GM23248 (cell line): Measurements from ENCODE around the gene PCSK2. TPM values are rescaled to one million over a fixed set of nuclear protein-coding genes. Genes with fewer than 3 reads are reported as not detected.

Experiments
- DNase-seq: peaks from one replicate; pipeline ENCODE4 v3.0.0-alpha.2; 2015
- H2AFZ ChIP-seq: fragments of 200-600 bp; sonication (generic); 2 replicates; pipeline ENCODE4 v1.6.1; 2016; ENCODE audit warnings: antibody characterized with exemption
- H3F3A ChIP-seq: fragments of 200-600 bp; sonication (generic); 2 replicates; pipeline ENCODE4 v1.6.1; 2016; ENCODE audit warnings: mild to moderate bottlenecking, antibody characterized with exemption, mixed run types; ENCODE audit not compliant: insufficient read depth
- H3K27ac ChIP-seq: fragments of 200-600 bp; sonication (generic); 2 replicates; pipeline ENCODE4 v1.5.1; 2016; ENCODE audit warnings: mild to moderate bottlenecking
- H3K27me3 ChIP-seq: fragments of 200-600 bp; sonication (generic); replicated peaks from 2 replicates; pipeline ENCODE4 v1.6.1; 2016; ENCODE audit warnings: mild to moderate bottlenecking; ENCODE audit not compliant: insufficient read depth
- H3K36me3 ChIP-seq: fragments of 200-600 bp; sonication (generic); 2 replicates; pipeline ENCODE4 v1.6.1; 2016; ENCODE audit warnings: low read depth, mild to moderate bottlenecking
- H3K4me1 ChIP-seq: fragments of 200-600 bp; sonication (generic); 2 replicates; pipeline ENCODE4 v1.6.1; 2016; ENCODE audit warnings: mild to moderate bottlenecking; ENCODE audit not compliant: insufficient read depth
- H3K4me2 ChIP-seq: fragments of 200-600 bp; sonication (generic); one replicate; pipeline ENCODE4 v1.6.1; 2016; ENCODE audit warnings: mild to moderate bottlenecking; ENCODE audit not compliant: unreplicated experiment
- H3K4me3 ChIP-seq: fragments of 200-600 bp; sonication (generic); 2 replicates; pipeline ENCODE4 v1.5.1; 2016; ENCODE audit warnings: mild to moderate bottlenecking
- H3K79me2 ChIP-seq: fragments of 200-600 bp; sonication (generic); 2 replicates; pipeline ENCODE4 v1.6.1; 2016; ENCODE audit warnings: mild to moderate bottlenecking; ENCODE audit not compliant: insufficient read depth
- H3K9ac ChIP-seq: fragments of 200-600 bp; sonication (generic); 2 replicates; pipeline ENCODE4 v1.6.1; 2016; ENCODE audit warnings: mild to moderate bottlenecking
- H3K9me2 ChIP-seq: fragments of 200-600 bp; sonication (generic); 2 replicates; pipeline ENCODE4 v1.6.1; 2016; ENCODE audit warnings: mixed run types, mild to moderate bottlenecking, moderate library complexity; ENCODE audit not compliant: insufficient read depth
- H3K9me3 ChIP-seq: fragments of 200-600 bp; sonication (generic); one replicate; pipeline ENCODE4 v1.6.1; 2017; ENCODE audit warnings: low read depth
- H4K20me1 ChIP-seq: fragments of 200-600 bp; sonication (generic); 2 replicates; pipeline ENCODE4 v1.6.0; 2016; ENCODE audit not compliant: insufficient read depth
- EZH2 ChIP-seq: fragments of 200-600 bp; sonication (generic); IDR thresholded peaks from 2 replicates; pipeline ENCODE4 v1.6.1; 2018; ENCODE audit warnings: antibody characterized with exemption, mild to moderate bottlenecking; ENCODE audit not compliant: insufficient read depth, poor library complexity, severe bottlenecking
- EZH2phosphoT487 ChIP-seq: fragments of 200-600 bp; sonication (generic); IDR thresholded peaks from 2 replicates; pipeline ENCODE4 v1.6.1; 2018; ENCODE audit warnings: antibody characterized with exemption, moderate library complexity, mild to moderate bottlenecking, low read depth; ENCODE audit not compliant: insufficient read depth
- WGBS, 2 experiments: methylation state at CpG; one replicate each; pipeline ENCODE4 v1.1.6; 2015 to 2017; ENCODE audit warnings: low lambda C conversion rate in 2 of 2, low coverage in 1 of 2; ENCODE audit errors: missing lambda C conversion rate in 2 of 2; 5-methylcytosine and 5-hydroxymethylcytosine counted together
- in situ Hi-C: fragments of 300-500 bp; cut with MboI; formaldehyde crosslinking; loops from 2 replicates; pipeline ENCODE4 v1.15.0; 2020
- polyA plus RNA-seq: library from polyadenylated mRNA; unstranded; fragments of >200 nt; fragmentation: Nextera tagmentation; extraction: Ambion mirVana; gene quantifications from 2 replicates; pipeline ENCODE4 v1.2.1, GENCODE V29; 2016
- total RNA-seq: library from RNA; depleted of rRNA; stranded (reverse); fragments of >200 nt; shearing (Covaris generic); gene quantifications from 2 replicates; pipeline ENCODE4 v1.2.3, GENCODE V29; 2014

The PCSK2 gene
- total and polyA plus RNA-seq, 2 experiments from 2014 or later = not detected

DNA sequence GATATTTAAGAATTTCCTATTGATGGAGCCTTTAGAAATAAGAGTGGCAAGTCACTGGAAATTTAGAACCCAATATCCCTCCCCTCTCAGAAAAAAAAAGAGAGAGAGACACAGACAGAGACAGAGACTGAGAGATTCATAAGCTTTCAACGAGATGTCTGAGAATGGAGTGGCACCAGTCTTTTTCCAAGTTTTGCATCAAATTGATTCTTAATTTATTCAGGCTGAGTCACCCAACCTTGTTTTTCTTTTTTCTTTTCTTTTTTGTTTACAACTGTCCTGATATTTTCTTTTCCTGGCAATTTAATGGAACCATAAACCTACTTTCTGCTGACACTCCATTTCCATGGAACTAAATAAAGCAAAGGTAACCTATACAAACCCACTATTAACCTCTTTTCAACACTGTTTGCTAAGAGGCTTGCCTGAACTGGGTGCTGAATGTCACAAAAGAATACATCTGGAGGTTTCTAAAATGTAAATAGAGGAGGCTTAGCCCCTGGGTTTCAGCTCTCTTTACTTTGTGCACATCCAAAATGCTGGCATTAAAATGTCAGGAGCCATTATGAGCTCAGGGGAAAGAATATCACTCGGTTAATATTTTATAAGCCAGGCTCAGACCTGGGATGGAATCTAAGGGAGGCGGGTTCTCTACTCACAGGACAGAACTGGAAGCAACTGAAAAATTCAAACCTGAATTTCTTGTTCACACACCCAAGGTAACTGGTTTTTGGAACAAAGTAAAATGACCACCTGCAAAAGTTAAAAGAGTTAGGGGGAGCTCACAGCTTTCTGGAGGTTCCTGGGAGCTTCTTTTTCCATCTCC lies 203.5 kb downstream of the PCSK2 start:
- H3K79me2 ChIP-seq = no peaks in the 10 kb centered on the region
- no peak overlapping the region for H3K27ac ChIP-seq
- H3K4me1 ChIP-seq = no peaks in the 10 kb centered on the region
- H3K9me3 ChIP-seq = no peaks in the 10 kb centered on the region
- no peak overlapping the region for H3K4me3 ChIP-seq
- in situ Hi-C loops = no loop called here
- peaks cover 16% of the 10 kb centered on the region for H3K27me3 ChIP-seq
- TF ChIP-seq EZH2phosphoT487 (no peak), EZH2 (no peak)
- no peak for DNase-seq
- no peaks in the 10 kb centered on the region for H3F3A ChIP-seq
- 59 to 64% methylated on average over 3 of the region's 3 CpGs for WGBS, 2 experiments
- H3K9ac ChIP-seq = no peak overlapping the region
- no peak overlapping the region for H2AFZ ChIP-seq
- H4K20me1 ChIP-seq = no peaks in the 10 kb centered on the region
- no peaks in the 10 kb centered on the region for H3K9me2 ChIP-seq
- no peaks in the 10 kb centered on the region for H3K36me3 ChIP-seq
- H3K4me2 ChIP-seq = no peak overlapping the region

DNA sequence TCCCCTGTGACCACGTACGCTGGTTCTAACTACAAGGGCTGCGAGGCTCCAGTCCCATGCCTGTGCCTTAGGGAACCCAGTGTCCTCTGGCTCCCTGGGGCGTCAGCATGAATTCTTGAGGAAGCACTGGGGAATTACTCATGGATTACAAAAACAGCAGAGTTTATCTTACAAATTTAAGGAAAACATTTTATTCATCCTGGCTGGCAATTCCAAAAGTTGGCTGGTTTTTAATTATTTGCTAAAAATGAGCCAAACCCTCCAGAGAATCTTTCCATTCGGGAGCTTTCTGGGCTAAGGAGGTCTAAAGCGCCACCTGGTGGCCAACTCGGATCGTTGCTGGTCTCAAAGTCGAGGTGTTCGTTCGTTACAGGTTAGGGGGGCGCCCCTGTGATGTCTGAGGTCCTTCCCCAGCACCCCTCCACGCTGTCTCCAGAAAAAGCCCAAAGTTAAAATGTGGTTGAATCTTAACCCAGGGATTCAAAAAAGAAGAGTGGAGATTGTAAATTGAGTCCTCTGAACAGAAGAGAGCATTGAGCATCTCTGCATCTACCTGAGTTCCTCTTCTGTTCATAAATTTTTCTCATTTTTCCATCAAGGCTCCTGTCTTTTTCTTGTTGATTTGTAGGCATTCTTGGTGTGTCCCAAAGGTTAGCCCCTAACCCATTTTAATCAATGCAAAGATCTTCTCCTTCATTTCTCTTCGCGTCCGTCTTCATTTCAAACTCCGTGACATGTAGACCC lies 205.0 kb downstream of the PCSK2 start:
- Histone ChIP-seq H3K4me3 (no peak overlapping the region), H3K27me3 (peaks cover 22% of the 10 kb centered on the region), H3K4me1 (no peaks in the 10 kb centered on the region), H3K36me3 (no peaks in the 10 kb centered on the region), H4K20me1 (no peaks in the 10 kb centered on the region), H3K27ac (no peak overlapping the region), H3F3A (no peaks in the 10 kb centered on the region), H3K79me2 (no peaks in the 10 kb centered on the region), H2AFZ (0 out of 2 replicates have a peak overlapping the region, but pooled peaks have one; percentile 22), H3K4me2 (peak overlapping the region; percentile 39), H3K9me3 (no peaks in the 10 kb centered on the region), H3K9ac (no peak overlapping the region), H3K9me2 (no peaks in the 10 kb centered on the region)
- in situ Hi-C loops = no loop called here
- 23% methylated on average over 17 of the region's 17 CpGs for WGBS, 2 experiments
- peak; percentile 69 for DNase-seq
- TF ChIP-seq EZH2 (no peak), EZH2phosphoT487 (no peak)

DNA sequence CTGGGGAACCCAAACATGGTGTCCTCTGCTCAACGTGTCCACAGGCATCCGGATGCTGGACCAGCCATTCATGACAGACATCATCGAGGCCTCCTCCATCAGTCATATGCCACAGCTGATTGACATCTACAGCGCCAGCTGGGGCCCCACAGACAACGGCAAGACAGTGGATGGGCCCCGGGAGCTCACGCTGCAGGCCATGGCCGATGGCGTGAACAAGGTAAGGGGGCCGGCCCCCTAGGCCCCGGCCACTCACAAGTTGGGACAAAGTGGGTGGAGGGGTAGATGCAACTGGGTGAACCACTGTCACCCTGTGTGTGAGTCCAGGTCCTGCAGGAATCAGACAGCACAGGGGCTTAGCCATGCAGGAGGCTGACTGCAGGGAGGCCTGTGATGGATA lies 209.8 kb downstream of the PCSK2 start:
- no peaks in the 10 kb centered on the region for H4K20me1 ChIP-seq
- no peak for TF ChIP-seq EZH2phosphoT487
- TF ChIP-seq EZH2 = no peak
- H3F3A ChIP-seq = no peaks in the 10 kb centered on the region
- no peak overlapping the region for H3K4me2 ChIP-seq
- no peak overlapping the region for H3K27ac ChIP-seq
- no peaks in the 10 kb centered on the region for H3K9me2 ChIP-seq
- no peaks in the 10 kb centered on the region for H3K4me1 ChIP-seq
- H3K9me3 ChIP-seq = no peaks in the 10 kb centered on the region
- in situ Hi-C loops = no loop called here
- peaks cover 23% of the 10 kb centered on the region for H3K27me3 ChIP-seq
- no peaks in the 10 kb centered on the region for H3K79me2 ChIP-seq
- WGBS, 2 experiments = 61 to 67% methylated on average over 11 of the region's 11 CpGs
- no peaks in the 10 kb centered on the region for H3K36me3 ChIP-seq
- no peak overlapping the region for H3K9ac ChIP-seq
- no peak overlapping the region for H3K4me3 ChIP-seq
- H2AFZ ChIP-seq = no peak overlapping the region
- no peak for DNase-seq

DNA sequence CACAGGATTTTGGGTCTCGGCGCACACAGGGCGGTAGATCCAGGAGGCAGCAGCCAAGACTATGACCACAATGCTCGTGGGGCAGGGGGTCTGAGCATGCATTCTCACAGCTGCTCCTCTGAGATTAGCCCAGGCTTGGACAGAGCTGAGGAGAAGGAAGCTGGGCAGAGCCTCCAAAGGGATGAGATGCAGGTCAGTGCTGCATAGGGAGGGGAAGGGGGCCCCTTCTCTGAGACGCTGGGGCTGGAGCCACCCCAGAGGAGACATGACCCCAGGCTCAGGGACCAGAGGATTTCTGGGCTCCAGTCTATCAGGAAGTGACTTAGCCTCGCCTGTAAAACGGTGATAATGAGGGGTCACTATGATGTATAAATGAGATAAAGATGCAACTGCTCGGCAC lies 210.4 kb downstream of the PCSK2 start:
- in situ Hi-C loops = no loop called here
- WGBS, 2 experiments = 25 to 41% methylated on average over 5 to 8 of the region's 8 CpGs

More for the DNA sequence above, 210.4 kb downstream of the PCSK2 start:
- Histone ChIP-seq H3K27ac (no peak overlapping the region), H3F3A (no peaks in the 10 kb centered on the region), H3K4me1 (no peaks in the 10 kb centered on the region), H3K9me3 (no peaks in the 10 kb centered on the region), H3K27me3 (peaks cover 27% of the 10 kb centered on the region), H2AFZ (no peak overlapping the region), H3K36me3 (no peaks in the 10 kb centered on the region), H3K4me2 (no peak overlapping the region), H3K9me2 (no peaks in the 10 kb centered on the region), H4K20me1 (no peaks in the 10 kb centered on the region), H3K4me3 (no peak overlapping the region), H3K9ac (no peak overlapping the region), H3K79me2 (no peaks in the 10 kb centered on the region)
- TF ChIP-seq EZH2 (no peak), EZH2phosphoT487 (no peak)
- no peak for DNase-seq
